Right atrium auricular region (tissue), 2 donors: Measurements from ENCODE around the gene TRMU. TPM values are rescaled to one million over a fixed set of nuclear protein-coding genes. Genes with fewer than 3 reads are reported as not detected.

Experiments used
- DNase-seq: peaks from one replicate; pipeline ENCODE4 v3.0.0-alpha.2; 2019; ENCODE audit warnings: low spot score
- H3K27ac ChIP-seq, 2 donors: fragments of 200-600 bp; sonication (generic); 1 replicate in 1 of 2; 2 replicates in 1 of 2; pipeline ENCODE4 v1.5.1; 2016 to 2019
- H3K27me3 ChIP-seq, 2 donors: fragments of 200-600 bp; sonication (generic); one replicate each; pipeline versions ENCODE4 v1.5.1 to v1.6.0; 2017 to 2019
- H3K36me3 ChIP-seq: fragments of 200-600 bp; sonication (generic); one replicate; pipeline ENCODE4 v1.5.1; 2016
- H3K4me1 ChIP-seq, 2 donors: fragments of 200-600 bp; sonication (generic); one replicate each; pipeline versions ENCODE4 v1.5.1 to v1.6.0; 2017 to 2019
- H3K4me3 ChIP-seq, 2 donors: fragments of 200-600 bp; sonication (generic); 1 replicate in 1 of 2; 2 replicates in 1 of 2; pipeline ENCODE4 v1.5.1; 2017 to 2019; ENCODE audit warnings: mild to moderate bottlenecking in 1 of 2, moderate library complexity in 1 of 2
- H3K9me3 ChIP-seq, 2 donors: fragments of 200-600 bp; sonication (generic); one replicate each; pipeline ENCODE4 v1.5.1; 2019
- CTCF ChIP-seq, 2 donors: fragments of 200-600 bp; sonication (generic); IDR thresholded peaks; one replicate each; pipeline ENCODE4 v1.5.1; 2019; ENCODE audit warnings: antibody characterized with exemption in 2 of 2
- total RNA-seq, 2 donors: library from RNA; depleted of rRNA; stranded (reverse); fragments of >200 nt; gene quantifications; one replicate each; pipeline ENCODE4 v1.1.0, GENCODE V29; 2016

The TRMU gene
- total RNA-seq, 2 donors from 2014 or later, result 22.2 to 22.4 TPM

GRCh38 chr22:46360097-46360496, 24.6 kb downstream of the TRMU start:
- H3K4me3 ChIP-seq, result no peak overlapping the region
- no peaks in the 10 kb centered on the region for H3K9me3 ChIP-seq
- no peak for DNase-seq
- H3K4me1 ChIP-seq, result peaks cover 0 to 2% of the 10 kb centered on the region in 2 donors
- H3K27ac ChIP-seq, result no peak overlapping the region
- H3K27me3 ChIP-seq, result no peaks in the 10 kb centered on the region
- no peak for TF ChIP-seq CTCF (IDR thresholded peaks at IDR 0.05)
- H3K36me3 ChIP-seq, result peaks cover 24% of the 10 kb centered on the region

- Histone ChIP-seq H3K36me3 (peaks cover 16% of the 10 kb centered on the region), H3K4me3 (no peak overlapping the region), H3K9me3 (no peaks in the 10 kb centered on the region), H3K27me3 (no peaks in the 10 kb centered on the region), H3K4me1 (no peaks in the 10 kb centered on the region), H3K27ac (no peak overlapping the region)
- DNase-seq, result no peak
- TF ChIP-seq CTCF (IDR thresholded peaks at IDR 0.05), result no peak
These were observed 25.4 kb downstream of the TRMU start for GRCh38 chr22:46360891-46361290.

DNA sequence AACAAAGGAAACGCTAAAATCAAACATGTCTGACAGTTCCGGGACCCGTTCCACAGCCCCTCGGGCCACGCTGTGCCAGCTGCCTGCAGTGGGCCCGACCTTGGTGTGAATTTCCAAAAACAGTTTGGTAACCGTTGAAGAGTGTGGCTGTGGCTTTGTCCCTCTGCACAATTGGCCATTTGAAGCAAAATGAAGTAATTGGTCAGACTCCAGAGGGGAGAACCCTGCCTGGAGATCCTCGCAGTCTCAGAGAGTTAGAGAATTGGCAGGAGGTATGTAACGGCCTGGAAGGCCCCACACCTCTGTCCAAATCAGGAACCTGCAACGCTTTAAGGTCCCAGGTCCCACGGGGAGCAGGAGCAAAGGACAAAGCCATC, 26.3 kb downstream of the TRMU start:
- no peaks in the 10 kb centered on the region for H3K27me3 ChIP-seq
- H3K9me3 ChIP-seq, result no peaks in the 10 kb centered on the region
- no peak overlapping the region for H3K4me3 ChIP-seq
- H3K27ac ChIP-seq, result no peak overlapping the region
- no peaks in the 10 kb centered on the region for H3K4me1 ChIP-seq
- peaks cover 7% of the 10 kb centered on the region for H3K36me3 ChIP-seq
- DNase-seq, result no peak
- no peak for TF ChIP-seq CTCF (IDR thresholded peaks at IDR 0.05)

DNA sequence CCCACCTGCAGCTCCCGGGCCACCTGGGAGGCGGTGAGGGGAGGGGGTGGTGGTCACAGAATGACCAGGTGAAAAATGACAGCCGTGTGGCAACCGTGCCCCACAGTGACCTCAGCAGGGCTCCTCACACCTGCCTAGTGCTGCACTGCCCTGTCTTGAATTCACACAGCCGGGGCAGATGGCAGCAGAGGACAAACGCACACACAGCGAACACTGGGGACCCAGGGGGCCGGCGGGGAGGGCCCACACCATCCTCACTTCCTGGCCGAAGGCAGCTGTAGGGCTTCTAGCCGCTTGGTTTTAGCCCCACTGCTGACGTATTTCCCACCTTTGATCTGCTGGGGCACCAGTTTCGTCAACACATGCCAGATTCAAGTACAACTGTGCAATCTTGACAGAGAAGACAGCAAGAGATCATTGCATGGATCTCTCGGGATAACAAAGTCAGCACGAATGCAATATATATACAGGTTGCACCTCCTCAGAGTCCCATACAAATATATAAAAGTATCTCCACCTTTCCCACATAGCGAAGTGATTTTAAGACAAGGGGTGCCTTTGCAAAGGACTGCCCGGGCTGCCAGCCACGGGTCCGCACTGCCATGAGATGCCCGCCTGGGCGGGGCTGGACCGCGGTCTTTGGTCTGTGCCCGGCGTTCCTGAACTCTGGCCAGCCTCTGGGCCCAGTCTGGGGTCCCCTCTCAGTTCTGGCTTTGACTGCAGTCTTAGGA, 26.9 kb downstream of the TRMU start:
- no peak overlapping the region for H3K27ac ChIP-seq
- no peaks in the 10 kb centered on the region for H3K4me1 ChIP-seq
- DNase-seq, result no peak
- no peak for TF ChIP-seq CTCF (IDR thresholded peaks at IDR 0.05)
- peaks cover 1% of the 10 kb centered on the region for H3K36me3 ChIP-seq
- H3K9me3 ChIP-seq, result no peaks in the 10 kb centered on the region
- H3K4me3 ChIP-seq, result no peak overlapping the region
- no peaks in the 10 kb centered on the region for H3K27me3 ChIP-seq

DNA sequence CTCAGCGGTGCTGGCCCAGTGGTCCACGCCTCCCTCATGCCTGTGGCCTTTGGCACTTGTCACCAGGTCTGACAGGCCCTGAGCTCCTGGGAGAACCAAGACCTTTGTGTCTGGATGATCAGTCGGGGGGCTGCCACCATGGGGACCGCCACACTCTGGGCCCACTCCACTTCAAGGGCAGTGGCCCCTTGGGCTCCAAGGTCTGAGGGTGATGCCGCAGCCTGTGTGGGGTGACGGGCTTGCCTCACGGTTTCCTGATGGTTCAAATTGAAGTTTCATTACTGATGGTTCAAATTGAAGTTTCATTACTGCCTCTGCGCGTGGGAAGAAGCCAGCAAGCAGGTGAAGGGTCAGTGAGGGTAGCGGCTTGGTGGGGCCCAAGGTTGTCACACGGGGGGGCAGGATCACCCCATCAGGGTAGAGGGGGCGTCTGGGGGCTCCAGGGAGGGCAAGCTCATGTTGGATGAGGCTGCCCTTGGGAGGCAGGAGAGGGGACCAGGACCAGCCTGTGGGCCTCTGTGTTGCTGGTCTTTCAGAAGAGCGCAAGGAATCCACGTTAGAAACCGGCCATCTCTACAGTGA, 27.5 kb downstream of the TRMU start:
- no peak for DNase-seq

More for the DNA sequence above, 27.5 kb downstream of the TRMU start:
- H3K27ac ChIP-seq, result no peak overlapping the region
- H3K4me3 ChIP-seq, result no peak overlapping the region
- no peaks in the 10 kb centered on the region for H3K36me3 ChIP-seq
- no peaks in the 10 kb centered on the region for H3K9me3 ChIP-seq
- no peaks in the 10 kb centered on the region for H3K27me3 ChIP-seq
- TF ChIP-seq CTCF (IDR thresholded peaks at IDR 0.05), result no peak
- no peaks in the 10 kb centered on the region for H3K4me1 ChIP-seq
